Breast epithelium (tissue), 3 donors: ENCODE measurements around the gene BRD9.

Source experiments
- CTCF ChIP-seq, 3 donors: fragments of 450-650 bp; IDR thresholded peaks; one replicate each; pipeline ENCODE4 v1.5.1; 2016 to 2017; ENCODE audit warnings: antibody characterized with exemption in 3 of 3, mild to moderate bottlenecking in 3 of 3, moderate library complexity in 3 of 3
- POLR2A ChIP-seq: fragments of 450-650 bp; IDR thresholded peaks from one replicate; pipeline ENCODE4 v1.6.1; 2016; ENCODE audit warnings: antibody characterized with exemption, mild to moderate bottlenecking, moderate library complexity
- POLR2AphosphoS5 ChIP-seq, 3 donors: sonication (generic); formaldehyde crosslinking; IDR thresholded peaks; one replicate each; pipeline ENCODE4 v1.6.1; 2017; ENCODE audit warnings: antibody characterized with exemption in 3 of 3

GRCh38 chr5:859798-860296 is 32.8 kb downstream of the BRD9 start:
- TF ChIP-seq CTCF (IDR thresholded peaks at IDR 0.05) (no peak), POLR2AphosphoS5 (IDR thresholded peaks at IDR 0.05) (no peak), POLR2A (no peak)
